Dermis blood vessel endothelial cell (primary cell): ENCODE data around the gene BCAN. TPM values are rescaled to one million over a fixed set of nuclear protein-coding genes. Genes with fewer than 3 reads are reported as not detected.
A peak's percentile ranks its signal among the peaks of the same experiment; 100 is the strongest.

ENCODE experiments used
- DNase-seq: peaks from one replicate; pipeline ENCODE4 v3.0.0; 2010
- total RNA-seq: library from RNA; depleted of rRNA; stranded (reverse); fragments of >200 nt; gene quantifications from 2 replicates; pipeline ENCODE4 v1.2.3, GENCODE V29; 2014

BCAN gene
- total RNA-seq, 1 donor from 2014 or later: not detected

GRCh38 chr1:156680056-156680455 is 38.1 kb downstream of the BCAN start:
- no peak for DNase-seq

DNA sequence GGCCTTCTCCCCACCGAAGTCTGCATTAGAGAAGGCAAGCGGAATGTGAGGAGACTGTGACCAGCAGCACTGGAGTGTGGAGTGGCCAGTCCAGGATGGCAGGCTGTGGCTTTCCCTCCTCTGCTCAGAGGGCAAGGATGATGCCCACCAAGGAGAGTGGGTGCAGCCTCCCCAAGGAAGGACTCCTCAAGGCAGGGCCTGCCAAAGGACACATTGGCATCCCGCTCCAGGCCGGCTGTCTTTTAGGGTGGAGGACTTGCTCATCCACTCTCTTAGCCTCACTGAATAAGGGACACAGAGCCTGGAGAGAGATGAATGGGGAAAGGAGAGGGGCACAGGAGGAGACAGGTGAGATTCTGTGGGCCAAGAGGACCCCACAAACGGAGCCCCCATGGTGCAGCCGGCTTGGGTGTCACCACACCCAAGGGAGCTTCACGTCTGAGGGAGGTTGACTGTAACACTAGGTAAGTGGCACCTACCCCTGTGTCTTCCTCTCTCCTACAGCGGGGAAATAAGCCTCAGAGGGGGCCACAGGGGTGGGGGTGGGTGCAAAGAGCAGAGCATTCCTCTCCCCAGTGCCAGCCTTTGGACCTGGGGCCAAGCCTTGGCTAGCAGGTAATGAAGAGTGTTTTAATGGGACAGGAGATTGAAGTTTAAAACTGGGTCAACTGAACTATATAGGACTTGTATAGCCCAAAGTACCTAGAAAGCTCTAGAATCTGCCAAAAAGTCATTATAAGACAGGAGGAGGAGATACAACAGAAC is 39.5 kb downstream of the BCAN start:
- DNase-seq: no peak

DNA sequence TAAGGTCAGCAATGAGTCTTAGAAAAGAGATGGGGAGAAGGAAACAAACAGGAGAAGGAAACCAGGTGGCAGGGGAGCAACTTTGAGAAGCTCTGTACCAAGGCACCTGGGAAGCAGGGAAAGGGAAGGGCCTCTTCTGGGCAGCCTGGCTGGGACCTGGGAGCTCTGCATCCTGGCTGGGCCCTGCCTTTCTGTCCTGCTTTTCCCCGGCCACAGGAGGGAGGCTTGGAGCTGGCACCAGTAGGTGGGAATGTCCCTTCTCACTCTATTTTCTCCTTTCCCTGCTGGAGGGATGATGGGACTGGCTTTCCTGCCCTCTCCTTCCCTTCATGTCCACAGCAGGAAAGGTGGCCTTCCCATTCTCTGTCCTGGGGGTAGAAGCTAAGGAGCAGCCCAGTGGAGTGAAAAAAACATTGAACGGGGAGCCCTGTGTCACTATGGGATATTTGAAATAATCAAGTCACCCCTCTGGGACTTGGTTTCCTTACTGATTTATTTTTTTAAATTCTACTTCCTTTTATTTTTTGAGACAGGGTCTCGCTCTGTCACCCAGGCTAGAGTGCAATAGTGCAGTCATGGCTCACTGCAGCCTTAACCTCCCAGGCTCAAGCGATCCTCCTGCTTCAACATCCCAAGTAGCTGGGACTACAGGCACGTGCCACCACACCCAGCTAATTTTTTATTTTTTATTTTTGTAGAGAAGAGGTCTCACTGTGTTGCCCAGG is 40.4 kb downstream of the BCAN start:
- no peak for DNase-seq

GRCh38 chr1:156684227-156684782 is 42.4 kb downstream of the BCAN start:
- DNase-seq: no peak

DNA sequence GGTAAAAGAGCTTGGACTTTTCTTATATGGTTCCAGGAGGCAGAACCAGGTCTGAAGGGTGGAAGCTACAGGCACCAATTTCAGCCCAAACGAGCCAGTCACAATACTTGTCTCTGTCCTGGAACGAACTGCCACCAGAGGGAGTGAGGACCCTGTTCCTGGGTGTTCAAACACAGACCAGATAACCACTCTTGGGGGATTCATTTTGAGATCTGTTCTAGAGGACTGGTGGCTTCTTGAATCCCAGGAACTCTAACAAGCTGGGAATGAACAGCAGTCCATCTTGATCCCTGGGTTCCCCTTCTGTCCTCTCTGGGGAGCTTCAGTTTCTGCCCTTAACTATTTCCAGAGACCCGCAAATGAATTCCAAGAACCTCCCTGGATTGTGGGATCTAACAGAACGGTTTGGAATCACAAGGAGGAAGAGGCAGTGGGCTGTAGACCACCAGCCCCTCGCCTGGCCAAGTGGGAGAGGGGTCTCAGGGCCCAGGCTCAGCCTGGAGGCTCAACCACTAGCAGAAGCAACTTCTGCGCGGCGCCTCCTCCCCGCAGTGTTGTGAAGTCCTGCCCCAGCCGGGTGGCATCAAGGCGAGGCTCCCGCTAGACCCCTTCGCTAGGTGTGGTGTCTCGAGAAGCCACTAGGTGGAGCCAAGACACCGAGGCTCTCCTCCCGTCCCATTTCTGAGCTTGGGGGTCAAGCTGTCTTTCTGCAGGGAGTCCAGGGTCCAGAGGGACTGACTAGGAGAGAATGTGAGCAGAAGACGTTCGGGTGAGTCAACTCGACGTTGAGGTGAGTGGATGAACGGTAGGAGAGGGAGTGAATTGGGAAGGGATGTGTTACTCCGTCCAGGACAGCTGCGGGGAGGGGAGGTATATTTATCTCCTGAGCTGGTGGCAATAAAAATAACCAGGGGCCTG is 47.4 kb downstream of the BCAN start:
- peak; percentile 87 for DNase-seq

- no peak for DNase-seq
Measured at GRCh38 chr1:156689953-156690674, 48.2 kb downstream of the BCAN start.

- DNase-seq: no peak
Measured at GRCh38 chr1:156690675-156691036, 48.7 kb downstream of the BCAN start.

DNA sequence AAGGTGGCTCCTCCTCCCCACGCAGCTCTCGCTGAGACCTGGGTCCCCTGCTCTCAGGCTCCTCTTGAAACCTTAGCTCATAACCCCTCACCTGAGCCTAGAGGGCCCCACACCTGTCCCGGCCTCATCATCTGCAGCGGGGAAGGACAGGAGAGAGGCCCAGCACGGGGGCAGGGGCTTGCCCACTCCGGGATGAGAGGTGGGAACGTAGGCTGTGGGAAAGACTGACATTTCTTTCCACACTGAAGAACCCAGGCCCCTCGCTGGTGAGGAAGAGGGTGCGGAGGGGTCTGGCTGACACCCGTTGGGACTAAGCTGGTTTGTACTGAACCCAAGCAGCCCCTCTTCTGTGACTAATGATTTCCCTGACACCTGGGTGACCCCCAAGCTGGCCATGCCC is 49.3 kb downstream of the BCAN start:
- DNase-seq: no peak

DNA sequence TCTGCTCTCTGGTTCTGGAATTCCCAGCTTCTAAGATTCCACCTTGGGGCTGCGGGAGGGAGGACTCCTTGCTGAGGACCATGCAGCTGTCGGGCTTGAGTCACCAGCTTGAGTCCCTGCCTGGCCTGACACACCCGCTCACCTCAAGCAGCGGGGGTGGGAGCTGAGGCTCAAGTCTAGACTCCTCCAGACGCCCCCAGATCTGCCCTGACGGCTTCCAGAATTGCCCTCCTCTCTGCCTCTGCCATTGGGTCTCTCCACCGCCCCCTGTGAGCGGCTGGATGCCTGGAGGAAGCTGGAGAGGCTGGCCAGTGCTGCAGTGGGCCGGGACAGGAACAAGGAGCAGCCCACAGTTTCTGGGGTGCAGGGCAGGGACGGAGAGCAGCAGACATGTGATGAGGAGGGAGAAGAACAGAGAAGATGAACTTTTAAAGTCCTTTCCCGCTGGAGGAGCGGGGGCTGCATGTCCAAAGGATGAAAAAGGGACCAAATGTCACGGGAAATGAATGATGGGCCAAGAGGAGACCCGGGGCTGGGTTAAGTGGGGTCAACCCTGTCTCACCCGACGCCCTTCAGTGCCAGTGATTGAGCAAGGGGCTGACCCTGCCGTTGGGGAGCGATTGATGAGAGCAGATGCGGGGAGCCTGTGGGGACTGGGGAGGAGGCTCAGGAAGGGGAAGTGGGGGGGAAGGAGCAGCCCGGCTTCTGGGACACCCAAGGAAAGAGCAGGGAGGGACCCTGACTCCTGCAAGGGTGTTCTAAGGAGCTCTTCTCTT is 49.9 kb downstream of the BCAN start:
- DNase-seq: no peak

- DNase-seq: no peak
Measured at GRCh38 chr1:156692441-156692924, 50.6 kb downstream of the BCAN start.

GRCh38 chr1:156692925-156693847 is 51.3 kb downstream of the BCAN start:
- no peak for DNase-seq

DNA sequence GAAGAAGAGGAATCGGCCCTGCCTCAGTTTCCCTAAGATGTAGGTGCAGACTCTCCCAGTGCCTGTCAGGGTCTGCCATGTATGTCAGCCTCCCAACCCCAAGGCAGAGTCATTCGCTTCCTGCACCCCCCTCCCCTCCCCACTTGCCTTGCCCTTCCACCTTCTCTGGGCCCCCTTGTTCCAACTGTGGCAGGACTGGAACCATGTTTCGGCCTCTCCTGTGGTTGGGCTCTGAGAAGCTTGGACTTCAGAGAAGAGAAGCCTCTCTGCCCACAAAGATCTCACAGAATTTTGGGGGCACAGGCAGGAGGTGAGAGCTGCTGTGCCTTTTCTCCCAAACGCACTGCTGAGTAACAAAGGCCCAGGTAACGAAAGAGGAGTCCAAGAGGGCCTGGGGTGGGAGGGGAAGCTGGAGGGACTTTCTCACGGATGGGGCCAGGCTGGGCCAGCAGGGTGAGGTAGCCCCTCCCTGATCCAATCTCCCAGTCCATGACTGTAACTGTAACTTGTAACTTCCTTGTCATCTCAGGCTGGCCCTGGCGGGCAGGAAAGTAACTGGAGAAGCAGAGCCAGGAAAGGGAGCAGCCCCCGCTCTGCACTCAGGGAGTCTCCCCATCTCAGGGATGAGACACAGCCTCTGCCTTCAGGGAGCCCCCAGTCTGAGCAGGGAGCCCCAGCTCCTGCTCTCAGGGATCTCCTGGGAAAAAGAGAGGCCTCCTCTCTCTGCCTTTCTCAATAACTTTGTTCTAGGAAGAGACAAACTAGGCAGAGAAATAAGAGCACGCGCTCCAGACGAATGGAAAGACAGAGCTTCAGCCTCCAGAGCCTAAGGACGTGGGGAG is 52.2 kb downstream of the BCAN start:
- DNase-seq: no peak

DNA sequence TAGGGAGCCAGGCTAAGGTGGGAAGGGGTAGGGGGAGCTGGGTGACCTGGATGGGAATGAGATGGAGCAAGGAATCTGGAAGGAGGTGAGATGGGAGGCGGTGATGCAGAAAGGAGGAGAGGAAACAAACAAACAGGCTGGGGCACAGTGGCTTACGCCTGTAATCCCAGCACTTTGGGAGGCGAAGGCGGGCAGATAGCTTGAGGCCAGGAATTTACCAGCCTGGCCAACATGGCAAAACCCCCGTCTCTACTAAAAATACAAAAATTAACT is 52.7 kb downstream of the BCAN start:
- no peak for DNase-seq

DNA sequence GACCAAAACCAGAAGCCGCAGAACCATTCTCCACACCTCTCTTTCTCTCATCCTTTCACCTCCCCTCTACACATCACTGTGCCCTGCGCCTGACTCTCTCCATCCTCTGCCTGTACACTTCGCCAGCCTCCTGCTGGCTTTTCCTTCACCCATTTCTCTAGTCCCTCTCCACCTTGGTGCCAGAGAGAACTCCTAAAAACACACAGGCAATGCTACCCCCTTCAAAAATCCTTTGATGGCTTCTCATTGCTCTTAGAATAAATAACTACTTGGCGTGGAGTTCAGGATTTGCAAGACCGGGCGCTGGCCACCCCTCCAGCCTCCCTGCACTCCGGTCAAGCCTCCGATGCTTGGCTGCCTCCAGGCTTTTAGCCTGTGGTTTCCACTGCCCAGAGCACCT is 54.8 kb downstream of the BCAN start:
- DNase-seq: no peak

- no peak for DNase-seq
Measured at GRCh38 chr1:156697481-156697880, 55.6 kb downstream of the BCAN start.

DNA sequence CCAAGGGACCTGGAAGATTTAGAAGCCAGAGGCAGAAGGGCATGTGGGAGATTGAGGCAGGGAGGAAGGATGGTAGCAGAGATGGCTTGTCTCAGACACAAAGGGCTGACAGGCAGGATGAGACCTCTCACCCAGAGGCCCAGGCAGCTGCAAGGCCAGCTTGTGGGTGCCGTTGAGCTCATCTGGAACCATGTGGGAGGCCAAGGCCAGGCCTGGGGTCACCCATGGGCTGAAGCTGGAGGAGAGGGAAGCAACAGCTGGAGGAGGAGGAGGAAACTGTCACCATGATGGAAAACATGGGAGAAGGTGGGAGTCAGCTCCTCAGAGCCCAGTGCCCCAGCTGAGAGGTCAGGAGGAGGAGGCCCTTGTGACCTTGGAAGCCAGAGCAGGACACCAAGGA is 57.1 kb downstream of the BCAN start:
- no peak for DNase-seq

DNA sequence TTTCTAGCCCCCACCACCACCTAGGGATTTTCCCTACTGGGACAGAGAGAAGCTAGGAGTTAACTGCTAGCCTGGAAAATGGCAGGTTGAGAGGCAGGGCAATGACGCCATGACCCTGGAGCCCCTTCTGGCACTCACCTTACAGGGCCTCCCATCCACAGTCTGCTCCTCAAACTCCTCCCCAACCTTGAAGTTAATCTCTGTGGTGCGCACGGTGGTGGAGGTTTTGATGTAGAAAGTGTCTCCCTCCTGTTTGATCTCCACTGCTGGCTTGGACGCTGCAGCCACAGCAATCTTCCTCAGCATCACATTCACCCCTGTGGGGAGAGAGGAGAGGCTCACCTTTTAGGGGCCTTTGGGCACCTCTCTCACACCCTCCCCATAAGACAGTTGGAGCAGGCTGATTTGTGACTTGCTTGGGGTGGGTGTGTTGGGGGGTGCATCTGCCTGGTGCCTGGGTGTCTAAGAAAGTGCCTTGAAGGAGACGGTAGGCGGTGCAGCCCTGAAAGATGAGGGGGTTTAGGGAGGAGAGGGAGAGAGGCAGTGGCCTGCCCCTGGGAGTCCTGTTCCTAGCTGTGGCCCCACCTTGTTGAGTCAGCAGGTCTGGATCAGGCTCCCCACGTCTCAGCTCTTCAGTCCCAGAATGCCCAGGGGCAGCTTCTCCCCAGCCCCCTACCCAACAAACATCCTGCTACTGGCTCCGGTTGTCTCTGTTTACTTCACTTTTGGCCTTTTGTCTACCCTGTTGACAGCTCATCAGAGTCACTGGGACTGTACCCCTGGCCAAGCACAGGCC is 59.0 kb downstream of the BCAN start:
- DNase-seq: no peak

- DNase-seq: no peak
Measured at GRCh38 chr1:156703336-156703735, 61.4 kb downstream of the BCAN start.

- no peak for DNase-seq
Measured at GRCh38 chr1:156703741-156704140, 61.8 kb downstream of the BCAN start.
